K562 (cell line): ENCODE measurements around the gene CNOT6L. TPM values are rescaled to one million over a fixed set of nuclear protein-coding genes. Genes with fewer than 3 reads are reported as not detected.

Experiments
- ATAC-seq: fragments of 200-7000 bp; cut with Tn5 transposase; 3 replicates; pipeline ENCODE4 v1.9.1; 2020; ENCODE audit warnings: moderate library complexity
- BruUV-seq: library from RNA; stranded (reverse); fragments of 400-500 nt; replicated peaks from 2 replicates; lab custom pipeline; 2021; lab: Mats Ljungman, UMichigan
- CTCF ChIA-PET: fragments of 300-600 bp; formaldehyde crosslinking; extraction: SDS; loops from one replicate; lab custom pipeline; 2021; ENCODE audit warnings: low intra/inter-chr PET ratio; lab: Yijun Ruan, JAX
- POLR2A ChIA-PET: fragments of 300-600, 350-650 bp; sonication (Branson Sonifier 250); formaldehyde crosslinking; extraction: SDS; loops from one replicate; lab custom pipeline; 2021; ENCODE audit warnings: antibody characterized with exemption, inconsistent platforms; lab: Yijun Ruan, JAX
- DNase-seq, 4 experiments: peaks; one replicate each; pipeline versions ENCODE4 v3.0.0 to v3.0.0-alpha.2; 2011 to 2018; ENCODE audit warnings: low spot score in 3 of 4, mixed read lengths in 3 of 4; ENCODE audit errors: extremely low read depth in 1 of 4
- FAIRE-seq: peaks from 2 replicates; lab custom pipeline; 2011; peaks lifted over from hg19 to GRCh38; lab: Jason Lieb, UNC
- H2AFZ ChIP-seq: 2 replicates; pipeline ENCODE4 v1.6.0; 2011; ENCODE audit warnings: low read depth, low read length, control low read depth, inconsistent platforms
- H3K27ac ChIP-seq: fragments of 200-600 bp; 3 replicates; pipeline ENCODE4 v1.8.0; 2011; ENCODE audit warnings: low read depth, mild to moderate bottlenecking, control low read depth, inconsistent platforms, low read length, moderate library complexity, mixed read lengths; ENCODE audit errors: extremely low read depth
- H3K27me3 ChIP-seq, 2 experiments: fragments of 300-600 bp in 1 of 2; 2 replicates in 1 of 2; 3 replicates in 1 of 2; pipeline versions ENCODE4 v1.6.0 to v1.8.0; 2011; ENCODE audit warnings: inconsistent platforms in 2 of 2, low read length in 2 of 2, mild to moderate bottlenecking in 1 of 2, mixed read lengths in 1 of 2, moderate library complexity in 1 of 2; ENCODE audit not compliant: control insufficient read depth in 2 of 2, insufficient read depth in 2 of 2
- H3K36me3 ChIP-seq: fragments of 300-600 bp; 3 replicates; pipeline ENCODE4 v1.8.0; 2011; ENCODE audit warnings: mild to moderate bottlenecking, low read length, inconsistent platforms; ENCODE audit not compliant: control insufficient read depth, insufficient read depth
- H3K4me1 ChIP-seq, 2 experiments: fragments of 200-600 bp in 1 of 2; replicated peaks in 1 of 2; 2 replicates in 1 of 2; 3 replicates in 1 of 2; pipeline versions ENCODE4 v1.5.1 to v1.8.0; 2011; ENCODE audit warnings: inconsistent platforms in 2 of 2, low read length in 2 of 2, mild to moderate bottlenecking in 1 of 2, mixed read lengths in 1 of 2, moderate library complexity in 1 of 2; ENCODE audit not compliant: control insufficient read depth in 2 of 2, insufficient read depth in 2 of 2
- H3K4me2 ChIP-seq: 2 replicates; pipeline ENCODE4 v1.6.1; 2011; ENCODE audit warnings: low read length, control low read depth, inconsistent platforms, mixed read lengths; ENCODE audit not compliant: insufficient read depth
- H3K4me3 ChIP-seq: fragments of 200-600 bp; sonication (generic), shearing (Covaris generic); 2 replicates; pipeline ENCODE4 v1.5.1; 2016; ENCODE audit warnings: control low read depth, inconsistent platforms
- H3K79me2 ChIP-seq: fragments of 200-600 bp; 3 replicates; pipeline ENCODE4 v1.8.0; 2011; ENCODE audit warnings: low read length, inconsistent platforms; ENCODE audit not compliant: control insufficient read depth, insufficient read depth
- H3K9ac ChIP-seq, 2 experiments: 2 replicates each; pipeline versions ENCODE4 v1.6.0 to v1.6.1; 2011; ENCODE audit warnings: low read depth in 2 of 2, low read length in 2 of 2, control low read depth in 1 of 2, inconsistent platforms in 1 of 2, mild to moderate bottlenecking in 1 of 2, mixed read lengths in 1 of 2; ENCODE audit not compliant: insufficient read depth in 1 of 2
- H3K9me1 ChIP-seq: one replicate; pipeline ENCODE4 v1.6.0; 2011; ENCODE audit warnings: inconsistent platforms, mild to moderate bottlenecking, low read length, moderate library complexity; ENCODE audit not compliant: control insufficient read depth, insufficient read depth
- H3K9me3 ChIP-seq: replicated peaks from 2 replicates; pipeline ENCODE4 v1.5.1; 2011; ENCODE audit warnings: low read depth, low read length, inconsistent platforms; ENCODE audit not compliant: control insufficient read depth, insufficient read depth
- H4K20me1 ChIP-seq: replicated peaks from 2 replicates; pipeline ENCODE4 v1.6.1; 2011; ENCODE audit warnings: low read length, inconsistent platforms, mixed read lengths; ENCODE audit not compliant: control insufficient read depth, insufficient read depth
- ADNP ChIP-seq: fragments of 200-800 bp; sonication (Bioruptor generic); IDR thresholded peaks from 2 replicates; pipeline ENCODE4 v1.6.1; 2016; ENCODE audit warnings: missing genetic modification characterization, missing compliant biosample characterization
- BMI1 ChIP-seq: fragments of 150-350 bp; IDR thresholded peaks from 2 replicates; pipeline ENCODE4 v1.6.1; 2014; ENCODE audit warnings: low read length
- EWSR1 ChIP-seq: fragments of 450-650 bp; IDR thresholded peaks from 2 replicates; pipeline ENCODE4 v1.6.1; 2018; ENCODE audit warnings: borderline replicate concordance, mild to moderate bottlenecking, low read depth, moderate library complexity; ENCODE audit not compliant: partially characterized antibody
- GABPB1 ChIP-seq: sonication (generic); formaldehyde crosslinking; IDR thresholded peaks from 2 replicates; pipeline ENCODE4 v1.8.0; 2022; ENCODE audit warnings: mild to moderate bottlenecking, missing genetic modification reagents
- MTA1 ChIP-seq: fragments of 450-650 bp; IDR thresholded peaks from 2 replicates; pipeline ENCODE4 v1.6.1; 2017; ENCODE audit warnings: borderline replicate concordance
- NEUROD1 ChIP-seq: fragments of 150-350 bp; IDR thresholded peaks from 2 replicates; pipeline ENCODE4 v1.6.1; 2014; ENCODE audit warnings: borderline replicate concordance, low read length, low read depth; ENCODE audit not compliant: partially characterized antibody
- SMC3 ChIP-seq: conservative IDR thresholded peaks from 2 replicates; pipeline ENCODE4 v1.6.1; 2011; ENCODE audit warnings: low read depth, low read length, improper control_type of control experiment; ENCODE audit not compliant: insufficient read depth
- ZNF133 ChIP-seq: fragments of 250-450 bp; sonication (Bioruptor Pico); IDR thresholded peaks from 2 replicates; pipeline ENCODE4 v1.4.0; 2020; ENCODE audit warnings: mild to moderate bottlenecking
- ZNF23 ChIP-seq: fragments of 250-450 bp; sonication (Bioruptor Pico); IDR thresholded peaks from 2 replicates; pipeline ENCODE4 v1.4.0; 2020; ENCODE audit warnings: mild to moderate bottlenecking
- WGBS: fragments of 100-300 bp; shearing (Covaris generic); methylation state at CpG from one replicate; pipeline ENCODE4 v1.1.6; 2016; ENCODE audit warnings: low coverage, mixed read lengths; ENCODE audit not compliant: insufficient coverage; ENCODE audit errors: missing lambda C conversion rate; 5-methylcytosine and 5-hydroxymethylcytosine counted together
- in situ Hi-C: fragments of 300-500 bp; cut with MboI; formaldehyde crosslinking; loops from 4 replicates; pipeline ENCODE4 v1.15.0; 2018; ENCODE audit warnings: inconsistent platforms, mixed read lengths
- intact Hi-C: fragments of 100-400 bp; cut with micrococcal nuclease; formaldehyde crosslinking; loops from 2 replicates; pipeline ENCODE4 v1.14.2; 2022
- polyA plus RNA-seq, 8 experiments: library from polyadenylated mRNA; depleted of rRNA in 4 of 8; stranded (reverse) in 5 of 8; unstranded in 3 of 8; fragments of >200 nt; fragmentation: Nextera tagmentation in 2 of 8; fragmentation: Illumina TruSeq in 1 of 8; extraction: Ambion mirVana in 2 of 8; extraction: Trizol in 1 of 8; gene quantifications; 2 replicates each; pipeline versions ENCODE4 v1.2.1 to v1.2.3, GENCODE V29; 2011 to 2014; ENCODE audit warnings: inconsistent platforms in 1 of 8, missing spikeins in 1 of 8
- total RNA-seq, 7 experiments: library from RNA; depleted of rRNA in 6 of 7; stranded (reverse); fragments of >200 nt in 6 of 7; fragmentation: Illumina TruSeq in 2 of 7; extraction: Trizol in 2 of 7; gene quantifications; 2 replicates each; pipeline versions ENCODE4 v1.2.1 to v1.2.3, GENCODE V29; 2011 to 2021; ENCODE audit warnings: low replicate concordance in 1 of 7
- TF ChIP-seq, protein P1 (sequence below): fragments of 450-650 bp; formaldehyde crosslinking; IDR thresholded peaks from 2 replicates; pipeline ENCODE4 v1.4.0; 2022; ENCODE audit warnings: missing genetic modification characterization
- TF ChIP-seq, protein P2 (sequence below): fragments of 450-650 bp; IDR thresholded peaks from 2 replicates; pipeline ENCODE4 v1.6.1; 2016; ENCODE audit warnings: borderline replicate concordance
- TF ChIP-seq, protein P3 (sequence below): IDR thresholded peaks from 2 replicates; pipeline ENCODE4 v1.6.1; 2014; ENCODE audit warnings: antibody characterized with exemption

CNOT6L gene
- total and polyA plus RNA-seq, 9 of the 15 experiments (the other 6 are each of a cell fraction or from before 2014, with no cell fraction given) = 3.7 to 27.9 (median 6.5) TPM

DNA sequence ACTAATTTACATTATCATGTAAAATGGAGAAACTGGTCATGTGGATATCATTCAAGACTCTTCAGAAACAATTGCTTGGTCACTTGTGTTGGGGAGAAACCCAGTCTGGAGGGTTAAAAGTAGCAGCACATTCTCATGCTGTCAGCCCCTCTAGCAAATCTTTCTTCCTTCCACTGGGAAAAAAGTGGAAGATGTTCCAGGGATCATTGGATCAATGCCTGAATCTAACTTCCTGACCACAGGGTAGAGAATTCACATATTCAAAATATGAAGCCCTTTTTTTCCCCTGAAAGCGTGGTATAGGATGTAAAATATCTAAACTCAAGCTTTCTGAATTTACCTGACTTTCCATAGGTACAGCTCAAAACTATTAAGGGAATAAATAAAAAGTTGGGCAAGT lies 115.5 kb downstream of the CNOT6L start:
- Histone ChIP-seq H4K20me1 (no peaks in the 10 kb centered on the region), H3K36me3 (no peaks in the 10 kb centered on the region; the same call in 2 of the 3 replicates), H3K9me3 (no peaks in the 10 kb centered on the region), H3K9me1 (no peaks in the 10 kb centered on the region), H2AFZ (no peak overlapping the region), H3K27ac (no peak overlapping the region), H3K4me1 (no peaks in the 10 kb centered on the region), H3K4me3 (no peak overlapping the region), H3K9ac (no peak overlapping the region), H3K27me3 (peaks cover 0 to 6% of the 10 kb centered on the region in 2 experiments; a peak in 2 of 5 replicates), H3K4me2 (no peak overlapping the region), H3K79me2 (no peaks in the 10 kb centered on the region)
- WGBS = 0% methylated on average over 1 of the region's 1 CpG
- BruUV-seq = no TSS peak
- no peak for TF ChIP-seq ZNF133 (CRISPR knock-in tag)
- DNase-seq = no peak
- intact Hi-C loops (no loop called here), in situ Hi-C loops (no loop called here)
- POLR2A ChIA-PET = no interaction called here
- CTCF ChIA-PET = no interaction called here
- FAIRE-seq = no peak
- no peak for ATAC-seq

DNA sequence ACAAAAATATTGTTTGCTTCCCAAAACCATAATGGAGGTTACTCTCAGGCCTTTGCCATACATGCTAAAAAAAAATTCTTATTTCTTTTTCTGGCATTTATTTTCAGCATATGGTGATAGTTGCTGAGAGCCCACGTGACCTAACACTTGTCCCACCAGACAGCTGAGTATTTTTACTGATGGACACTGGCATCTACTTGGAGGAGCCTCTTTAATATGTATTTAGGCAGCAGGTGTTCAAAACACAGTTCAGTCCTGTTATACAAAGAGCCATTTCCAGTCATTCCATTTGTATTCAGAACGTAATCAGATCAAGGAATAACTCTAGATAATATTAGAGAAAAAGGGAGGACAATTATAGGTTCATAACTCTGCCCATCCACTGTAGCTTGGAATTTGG lies 118.0 kb downstream of the CNOT6L start:
- H3K4me2 ChIP-seq = no peak overlapping the region
- in situ Hi-C loops = no loop called here
- DNase-seq (no peak), ATAC-seq (no peak), FAIRE-seq (no peak)
- POLR2A ChIA-PET = no interaction called here
- no peak overlapping the region for H2AFZ ChIP-seq
- H3K36me3 ChIP-seq = no peaks in the 10 kb centered on the region; the same call in 2 of the 3 replicates
- no peak overlapping the region for H3K9ac ChIP-seq
- 3% methylated on average over 2 of the region's 2 CpGs for WGBS
- CTCF ChIA-PET = no interaction called here
- intact Hi-C loops = no loop called here
- no peak overlapping the region for H3K27ac ChIP-seq
- H3K9me3 ChIP-seq = no peaks in the 10 kb centered on the region
- no peaks in the 10 kb centered on the region for H3K4me1 ChIP-seq
- H4K20me1 ChIP-seq = no peaks in the 10 kb centered on the region
- no peaks in the 10 kb centered on the region; a peak in 2 of 5 replicates for H3K27me3 ChIP-seq
- no TSS peak for BruUV-seq
- H3K4me3 ChIP-seq = no peak overlapping the region
- H3K79me2 ChIP-seq = no peaks in the 10 kb centered on the region
- no peaks in the 10 kb centered on the region for H3K9me1 ChIP-seq
- TF ChIP-seq ADNP (tag) = no peak
- TF ChIP-seq, protein P1, sequence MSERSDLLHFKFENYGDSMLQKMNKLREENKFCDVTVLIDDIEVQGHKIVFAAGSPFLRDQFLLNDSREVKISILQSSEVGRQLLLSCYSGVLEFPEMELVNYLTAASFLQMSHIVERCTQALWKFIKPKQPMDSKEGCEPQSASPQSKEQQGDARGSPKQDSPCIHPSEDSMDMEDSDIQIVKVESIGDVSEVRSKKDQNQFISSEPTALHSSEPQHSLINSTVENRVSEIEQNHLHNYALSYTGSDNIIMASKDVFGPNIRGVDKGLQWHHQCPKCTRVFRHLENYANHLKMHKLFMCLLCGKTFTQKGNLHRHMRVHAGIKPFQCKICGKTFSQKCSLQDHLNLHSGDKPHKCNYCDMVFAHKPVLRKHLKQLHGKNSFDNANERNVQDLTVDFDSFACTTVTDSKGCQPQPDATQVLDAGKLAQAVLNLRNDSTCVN (CRISPR knock-in tag) = no peak
- TF ChIP-seq, protein P2, sequence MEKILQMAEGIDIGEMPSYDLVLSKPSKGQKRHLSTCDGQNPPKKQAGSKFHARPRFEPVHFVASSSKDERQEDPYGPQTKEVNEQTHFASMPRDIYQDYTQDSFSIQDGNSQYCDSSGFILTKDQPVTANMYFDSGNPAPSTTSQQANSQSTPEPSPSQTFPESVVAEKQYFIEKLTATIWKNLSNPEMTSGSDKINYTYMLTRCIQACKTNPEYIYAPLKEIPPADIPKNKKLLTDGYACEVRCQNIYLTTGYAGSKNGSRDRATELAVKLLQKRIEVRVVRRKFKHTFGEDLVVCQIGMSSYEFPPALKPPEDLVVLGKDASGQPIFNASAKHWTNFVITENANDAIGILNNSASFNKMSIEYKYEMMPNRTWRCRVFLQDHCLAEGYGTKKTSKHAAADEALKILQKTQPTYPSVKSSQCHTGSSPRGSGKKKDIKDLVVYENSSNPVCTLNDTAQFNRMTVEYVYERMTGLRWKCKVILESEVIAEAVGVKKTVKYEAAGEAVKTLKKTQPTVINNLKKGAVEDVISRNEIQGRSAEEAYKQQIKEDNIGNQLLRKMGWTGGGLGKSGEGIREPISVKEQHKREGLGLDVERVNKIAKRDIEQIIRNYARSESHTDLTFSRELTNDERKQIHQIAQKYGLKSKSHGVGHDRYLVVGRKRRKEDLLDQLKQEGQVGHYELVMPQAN = no peak
- TF ChIP-seq ZNF23 (CRISPR knock-in tag) = no peak
- no peak for TF ChIP-seq SMC3
- no peak for TF ChIP-seq NEUROD1
- no peak for TF ChIP-seq MTA1
- TF ChIP-seq, protein P3, sequence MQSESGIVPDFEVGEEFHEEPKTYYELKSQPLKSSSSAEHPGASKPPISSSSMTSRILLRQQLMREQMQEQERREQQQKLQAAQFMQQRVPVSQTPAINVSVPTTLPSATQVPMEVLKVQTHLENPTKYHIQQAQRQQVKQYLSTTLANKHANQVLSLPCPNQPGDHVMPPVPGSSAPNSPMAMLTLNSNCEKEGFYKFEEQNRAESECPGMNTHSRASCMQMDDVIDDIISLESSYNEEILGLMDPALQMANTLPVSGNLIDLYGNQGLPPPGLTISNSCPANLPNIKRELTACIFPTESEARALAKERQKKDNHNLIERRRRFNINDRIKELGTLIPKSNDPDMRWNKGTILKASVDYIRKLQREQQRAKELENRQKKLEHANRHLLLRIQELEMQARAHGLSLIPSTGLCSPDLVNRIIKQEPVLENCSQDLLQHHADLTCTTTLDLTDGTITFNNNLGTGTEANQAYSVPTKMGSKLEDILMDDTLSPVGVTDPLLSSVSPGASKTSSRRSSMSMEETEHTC = no peak
- no peak for TF ChIP-seq EWSR1
- no peak for TF ChIP-seq GABPB1 (CRISPR knock-in tag)
- TF ChIP-seq BMI1 = no peak
